IMR-90 (cell line): ENCODE data around the gene C11orf21.

Experiments used
- CHD1 ChIP-seq: IDR thresholded peaks from 2 replicates; pipeline ENCODE4 v1.6.1; 2012; ENCODE audit warnings: low read depth, low read length, improper control_type of control experiment
- ELK1 ChIP-seq: fragments of 150-350 bp; IDR thresholded peaks from 2 replicates; pipeline ENCODE4 v1.6.1; 2016; ENCODE audit warnings: low read depth, mild to moderate bottlenecking, low read length, moderate library complexity, borderline replicate concordance
- FOS ChIP-seq: fragments of 150-350 bp; IDR thresholded peaks from 2 replicates; pipeline ENCODE4 v1.6.1; 2016; ENCODE audit warnings: low read depth, low read length
- POLR2A ChIP-seq: IDR thresholded peaks from 2 replicates; pipeline ENCODE4 v1.6.1; 2012; ENCODE audit warnings: mild to moderate bottlenecking, low read depth, low read length
- RAD21 ChIP-seq: IDR thresholded peaks from 2 replicates; pipeline ENCODE4 v1.6.1; 2012; ENCODE audit warnings: low read length, improper control_type of control experiment
- SMC3 ChIP-seq: fragments of 150-350 bp; IDR thresholded peaks from 2 replicates; pipeline ENCODE4 v1.6.1; 2016; ENCODE audit warnings: low read depth, mild to moderate bottlenecking, antibody characterized with exemption, low read length, moderate library complexity
- TF ChIP-seq, protein P1 (sequence below): conservative IDR thresholded peaks from 2 replicates; pipeline ENCODE4 v1.5.1; 2012; ENCODE audit warnings: mild to moderate bottlenecking, low read depth, low read length, improper control_type of control experiment

DNA sequence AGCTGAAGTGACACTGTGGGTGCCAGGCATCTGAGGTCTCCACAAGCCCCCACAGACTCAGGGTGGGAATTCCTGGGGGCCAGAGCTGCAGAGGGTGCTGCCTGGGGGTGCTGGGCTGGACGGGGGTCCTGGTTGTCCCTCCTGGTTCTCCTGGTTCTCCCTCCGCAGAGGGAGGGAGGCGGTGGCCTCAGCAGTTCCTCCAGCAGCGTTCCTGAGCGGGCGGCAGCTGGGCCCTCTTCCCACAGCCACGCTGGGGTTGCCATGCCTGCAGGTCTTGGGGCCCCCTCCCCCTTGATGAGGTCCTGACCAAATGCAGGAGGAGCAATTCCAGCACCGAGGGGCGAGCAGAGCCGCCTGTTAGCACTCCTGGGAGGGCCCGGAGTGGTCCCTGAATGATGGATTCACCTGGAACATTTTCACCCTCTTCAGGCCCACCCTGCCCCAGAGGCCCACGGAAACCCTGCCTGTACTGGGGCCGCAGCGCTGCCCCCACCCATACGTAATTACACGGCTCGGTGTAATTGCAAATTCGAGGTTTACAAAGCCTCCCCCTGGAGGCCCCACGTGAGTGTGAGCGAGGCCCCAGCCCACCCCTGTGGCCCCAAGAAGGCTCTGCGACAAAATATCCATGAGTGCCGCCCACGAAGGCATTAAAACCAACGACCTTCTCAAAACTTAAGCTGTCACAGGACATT, 635 bp downstream of the C11orf21 start:
- TF ChIP-seq, protein P1, sequence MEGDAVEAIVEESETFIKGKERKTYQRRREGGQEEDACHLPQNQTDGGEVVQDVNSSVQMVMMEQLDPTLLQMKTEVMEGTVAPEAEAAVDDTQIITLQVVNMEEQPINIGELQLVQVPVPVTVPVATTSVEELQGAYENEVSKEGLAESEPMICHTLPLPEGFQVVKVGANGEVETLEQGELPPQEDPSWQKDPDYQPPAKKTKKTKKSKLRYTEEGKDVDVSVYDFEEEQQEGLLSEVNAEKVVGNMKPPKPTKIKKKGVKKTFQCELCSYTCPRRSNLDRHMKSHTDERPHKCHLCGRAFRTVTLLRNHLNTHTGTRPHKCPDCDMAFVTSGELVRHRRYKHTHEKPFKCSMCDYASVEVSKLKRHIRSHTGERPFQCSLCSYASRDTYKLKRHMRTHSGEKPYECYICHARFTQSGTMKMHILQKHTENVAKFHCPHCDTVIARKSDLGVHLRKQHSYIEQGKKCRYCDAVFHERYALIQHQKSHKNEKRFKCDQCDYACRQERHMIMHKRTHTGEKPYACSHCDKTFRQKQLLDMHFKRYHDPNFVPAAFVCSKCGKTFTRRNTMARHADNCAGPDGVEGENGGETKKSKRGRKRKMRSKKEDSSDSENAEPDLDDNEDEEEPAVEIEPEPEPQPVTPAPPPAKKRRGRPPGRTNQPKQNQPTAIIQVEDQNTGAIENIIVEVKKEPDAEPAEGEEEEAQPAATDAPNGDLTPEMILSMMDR: no peak
- TF ChIP-seq SMC3 (no peak), POLR2A (no peak), RAD21 (no peak), FOS (no peak), ELK1 (no peak), CHD1 (no peak)
